Activated CD4-positive, CD25-positive, alpha-beta regulatory T cell treated with anti-CD3 and anti-CD28 coated beads, Interleukin-2, amount 50 U/mL, for 16 hours (primary cell): Measurements from ENCODE around the gene RNU1-2.
"Not testable (repeated sequence)": the region's sequence is repeated elsewhere in the genome, so short reads cannot be mapped to it uniquely, and the experiment has no call there.

Source experiments
- DNase-seq: peaks from one replicate; pipeline ENCODE4 v3.0.0-alpha.2; 2020; ENCODE audit warnings: low read depth, low spot score

RNU1-2 gene

GRCh38 chr1:16925635-16926490 is 30.1 kb downstream of the RNU1-2 start:
- DNase-seq, result no peak

- DNase-seq, result no peak
Observed at GRCh38 chr1:16926491-16927073, 30.8 kb downstream of the RNU1-2 start.

- DNase-seq, result no peak
Observed at GRCh38 chr1:16927256-16927655, 31.5 kb downstream of the RNU1-2 start.

- no peak for DNase-seq
Observed at GRCh38 chr1:16927711-16928485, 32.1 kb downstream of the RNU1-2 start.

- DNase-seq, result not testable (repeated sequence)
Observed at GRCh38 chr1:16929146-16930041, 33.6 kb downstream of the RNU1-2 start.

- not testable (repeated sequence) for DNase-seq
Observed at GRCh38 chr1:16931206-16931934, 35.6 kb downstream of the RNU1-2 start.

GRCh38 chr1:16933945-16934344 is 38.2 kb downstream of the RNU1-2 start:
- DNase-seq, result not testable (repeated sequence)

GRCh38 chr1:16936580-16936979 is 40.8 kb downstream of the RNU1-2 start:
- DNase-seq, result not testable (repeated sequence)

- DNase-seq, result no peak
Observed at GRCh38 chr1:16938351-16939321, 42.9 kb downstream of the RNU1-2 start.

- not testable (repeated sequence) for DNase-seq
Observed at GRCh38 chr1:16939386-16940180, 43.8 kb downstream of the RNU1-2 start.

GRCh38 chr1:16944038-16944437 is 48.3 kb downstream of the RNU1-2 start:
- no peak for DNase-seq

- DNase-seq, result not testable (repeated sequence)
Observed at GRCh38 chr1:16945512-16945911, 49.7 kb downstream of the RNU1-2 start.
